NCI-H1092 treated with DMSO at 0.1 percent for 48 hours (cell line): ENCODE measurements around the gene ANXA4.
"Not testable (repeated sequence)": the region's sequence is repeated elsewhere in the genome, so short reads cannot be mapped to it uniquely, and the experiment has no call there.

Experiments used
- DNase-seq: peaks from one replicate; lab custom pipeline; 2025; lab: John Stamatoyannopoulos, UW

ANXA4 gene

GRCh38 chr2:69810550-69810949, 68.6 kb downstream of the ANXA4 start:
- DNase-seq, result no peak

DNA sequence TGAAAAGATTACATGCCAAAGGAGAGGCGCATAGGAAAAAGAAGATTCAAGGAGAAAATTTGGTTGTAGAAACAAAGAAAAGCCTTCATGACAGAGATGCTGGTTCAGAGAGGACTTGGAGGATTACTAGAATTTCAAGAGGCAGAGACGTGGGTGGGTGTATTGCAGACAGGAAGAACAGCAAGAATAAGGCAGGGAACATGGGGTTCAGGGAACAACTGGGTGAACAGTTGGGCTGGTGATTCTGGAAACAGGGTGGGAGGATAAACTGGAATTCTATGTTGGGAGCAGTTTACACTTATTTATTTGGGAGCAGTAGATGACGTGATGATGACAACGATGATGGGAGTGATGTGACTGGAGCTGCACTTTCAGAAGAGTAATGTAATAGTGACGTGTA, 69.1 kb downstream of the ANXA4 start:
- DNase-seq, result no peak

DNA sequence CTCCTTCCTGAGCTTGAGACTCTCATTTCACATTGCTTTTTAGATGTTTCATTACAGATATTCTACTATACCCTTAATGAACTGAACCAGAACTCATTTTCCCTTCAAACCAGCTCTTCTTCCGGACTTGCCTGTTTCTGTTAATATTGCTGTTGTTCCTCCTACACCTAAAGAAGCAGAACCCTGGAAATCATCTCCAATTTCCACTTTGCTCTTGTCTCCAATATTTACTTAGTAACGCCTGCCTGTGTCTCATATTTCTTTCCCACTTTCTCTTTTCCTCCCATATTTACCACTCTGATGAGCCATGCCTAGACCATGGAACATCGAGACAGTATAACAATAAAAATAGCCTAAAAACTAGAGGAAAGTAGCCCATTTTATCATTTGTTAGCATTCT, 69.7 kb downstream of the ANXA4 start:
- DNase-seq, result no peak

GRCh38 chr2:69815717-69816116, 73.8 kb downstream of the ANXA4 start:
- no peak for DNase-seq

DNA sequence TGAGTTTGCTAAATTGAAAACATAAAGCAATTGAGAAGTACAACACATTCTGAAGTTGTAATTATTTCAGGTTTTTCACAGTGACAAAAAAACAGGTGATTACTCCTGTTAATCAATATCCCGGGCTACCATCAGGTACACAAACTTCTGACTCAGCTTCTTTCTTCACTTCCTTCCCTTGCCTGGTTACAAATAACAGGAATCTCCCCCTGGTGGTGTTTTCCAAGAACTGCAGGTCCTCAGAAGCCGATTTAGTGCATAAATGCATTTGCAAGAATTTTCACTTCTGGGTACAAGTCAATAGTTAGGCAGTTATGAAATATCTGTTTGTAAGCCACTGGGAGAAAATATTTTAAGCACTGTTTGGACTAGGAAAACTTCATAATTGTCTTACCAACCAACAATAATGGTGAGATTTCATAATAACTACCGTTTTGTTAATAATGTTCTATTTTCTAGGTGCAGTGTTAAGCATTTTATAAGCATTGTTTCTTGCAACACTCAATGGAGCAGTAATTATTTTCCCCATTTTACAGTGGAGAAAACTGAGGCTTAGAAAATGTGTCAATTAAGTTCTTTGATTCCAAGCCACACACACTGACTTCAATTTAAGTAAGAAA, 75.1 kb downstream of the ANXA4 start:
- DNase-seq, result peak; percentile 63

- DNase-seq, result no peak
Measured at GRCh38 chr2:69817729-69818501, 76.0 kb downstream of the ANXA4 start.

- DNase-seq, result no peak
Measured at GRCh38 chr2:69827796-69828540, 86.0 kb downstream of the ANXA4 start.

GRCh38 chr2:69828938-69829255, 87.0 kb downstream of the ANXA4 start:
- DNase-seq, result no peak

DNA sequence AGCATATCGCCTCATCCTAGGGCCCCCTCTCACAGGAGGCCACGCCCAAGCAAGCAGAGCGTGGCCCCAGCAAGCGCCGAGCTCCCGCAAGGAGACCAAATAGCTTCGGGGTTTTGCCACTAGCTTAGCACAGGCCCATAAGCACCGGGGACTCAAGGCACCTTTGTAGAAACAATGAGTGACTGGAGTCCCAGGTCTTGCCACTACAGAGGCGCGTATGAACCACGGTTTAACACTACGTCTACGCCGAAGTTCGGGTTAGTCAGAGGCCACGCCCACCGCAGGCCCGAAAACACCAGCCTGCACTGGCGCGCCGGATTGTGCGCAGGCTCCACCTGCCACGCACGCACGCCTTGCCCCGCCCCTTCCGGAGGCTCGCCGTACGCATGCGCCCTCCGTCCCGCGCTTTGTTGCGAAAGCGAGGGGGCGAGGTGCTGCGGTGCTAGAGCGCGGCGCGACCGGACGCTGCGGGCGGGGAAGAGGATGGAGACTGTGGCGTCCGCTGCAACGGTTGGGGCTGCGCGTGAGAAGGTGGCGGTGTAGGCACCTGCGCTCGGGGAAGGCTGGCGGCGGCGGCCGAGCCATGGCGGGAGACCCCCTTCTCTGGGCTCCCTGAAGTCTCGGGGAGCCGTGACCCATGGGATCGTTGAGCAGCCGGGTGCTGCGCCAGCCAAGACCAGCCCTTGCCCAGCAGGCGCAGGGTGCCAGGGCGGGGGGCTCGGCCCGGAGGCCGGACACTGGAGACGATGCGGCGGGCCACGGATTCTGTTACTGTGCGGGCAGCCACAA, 87.5 kb downstream of the ANXA4 start, which contains the start of gene GMCL1:
TSS of gene GMCL1 (plus strand) at position 405 of the 789 bp plus-strand sequence. CDS start at position 638, 233 bp downstream.
- DNase-seq, result peak; percentile 88

DNA sequence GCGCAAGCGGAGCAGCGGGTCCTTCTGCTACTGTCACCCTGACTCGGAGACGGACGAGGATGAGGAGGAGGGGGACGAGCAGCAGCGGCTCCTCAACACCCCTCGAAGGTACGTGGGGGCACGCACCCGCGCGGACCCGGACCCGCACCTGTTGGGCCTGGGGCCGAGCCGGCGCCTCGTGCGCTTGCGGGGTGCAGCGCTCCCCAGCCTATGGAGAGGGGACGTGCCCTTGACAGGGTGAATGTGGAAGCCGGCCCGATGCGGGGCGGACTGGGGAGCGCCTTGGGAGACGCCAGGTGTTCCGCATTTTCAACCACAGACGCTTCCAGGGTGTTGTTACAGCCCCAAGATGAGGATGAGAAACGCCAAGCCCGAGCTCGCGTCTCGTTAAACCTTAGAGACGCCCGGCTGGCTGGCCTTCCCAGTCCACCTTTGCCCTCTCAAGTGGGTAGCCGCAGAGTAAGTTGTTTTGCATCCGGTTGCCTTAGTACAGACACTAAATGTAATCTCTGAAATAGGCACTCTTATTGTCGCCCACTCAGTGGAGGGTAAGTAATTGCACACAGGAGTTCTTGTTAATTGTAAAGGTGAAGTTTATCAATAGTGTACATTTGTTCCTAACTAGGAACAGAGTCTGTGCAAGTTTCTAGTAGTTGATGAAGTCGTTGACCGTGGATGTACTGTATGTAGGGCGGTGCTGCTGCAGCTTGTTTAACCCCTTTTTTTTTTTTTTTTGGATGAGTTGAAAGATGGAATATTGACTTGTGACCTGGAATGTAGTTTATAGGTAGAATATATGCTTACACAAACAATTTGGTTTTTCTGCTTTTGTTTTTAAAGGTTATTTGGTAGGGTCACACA, 88.3 kb downstream of the ANXA4 start:
- DNase-seq, result no peak

GRCh38 chr2:69830906-69831241, 88.9 kb downstream of the ANXA4 start:
- DNase-seq, result not testable (repeated sequence)

DNA sequence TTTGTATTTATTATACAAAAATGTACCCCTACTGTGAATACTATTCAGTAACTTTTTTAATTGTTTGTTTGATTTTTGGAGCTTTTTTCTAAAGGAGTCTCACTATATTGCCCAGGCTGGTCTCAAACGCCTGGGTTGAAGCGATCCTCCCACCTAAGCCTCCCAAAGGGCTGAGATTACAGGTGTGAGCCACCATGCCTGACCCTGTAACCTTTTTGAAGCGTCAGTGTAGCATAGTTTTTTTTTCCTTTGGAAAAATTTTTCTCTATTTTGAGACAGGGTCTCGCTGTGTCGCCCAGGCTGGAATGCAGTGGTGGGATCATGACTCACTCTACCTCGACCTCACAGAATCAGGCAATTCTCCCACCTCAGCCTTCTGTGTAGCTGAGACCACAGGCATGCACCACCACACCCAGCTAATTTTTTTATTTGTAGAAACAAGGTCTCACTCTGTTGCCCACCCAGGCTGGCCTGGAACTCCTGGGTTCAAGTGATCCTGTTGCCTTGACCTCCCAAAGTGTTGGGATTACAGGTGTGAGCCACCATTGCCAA, 89.5 kb downstream of the ANXA4 start:
- DNase-seq, result no peak

GRCh38 chr2:69833752-69834151, 91.8 kb downstream of the ANXA4 start:
- DNase-seq, result no peak

DNA sequence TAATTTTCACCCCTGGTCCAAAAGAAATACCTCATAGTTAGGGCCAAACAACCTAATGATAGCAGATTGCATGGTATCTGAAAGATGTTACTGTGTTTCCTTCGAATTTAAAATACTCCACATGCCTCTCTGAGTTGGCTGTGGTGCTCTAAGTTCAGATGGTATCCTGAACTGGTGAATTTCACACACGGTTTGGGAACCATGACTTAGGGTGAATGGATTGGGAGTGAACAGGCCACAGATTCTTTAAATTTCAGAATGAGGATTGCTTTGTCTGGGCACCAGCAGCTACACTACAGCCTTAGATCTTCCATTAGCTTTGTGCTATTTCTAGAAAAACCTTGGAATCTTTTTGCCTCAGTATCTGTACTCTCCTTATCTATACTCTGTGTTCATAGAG, 93.7 kb downstream of the ANXA4 start:
- DNase-seq, result no peak

- no peak for DNase-seq
Measured at GRCh38 chr2:69836316-69836715, 94.4 kb downstream of the ANXA4 start.

- DNase-seq, result no peak
Measured at GRCh38 chr2:69837533-69837932, 95.6 kb downstream of the ANXA4 start.

GRCh38 chr2:69843993-69844392, 102.1 kb downstream of the ANXA4 start:
- no peak for DNase-seq

DNA sequence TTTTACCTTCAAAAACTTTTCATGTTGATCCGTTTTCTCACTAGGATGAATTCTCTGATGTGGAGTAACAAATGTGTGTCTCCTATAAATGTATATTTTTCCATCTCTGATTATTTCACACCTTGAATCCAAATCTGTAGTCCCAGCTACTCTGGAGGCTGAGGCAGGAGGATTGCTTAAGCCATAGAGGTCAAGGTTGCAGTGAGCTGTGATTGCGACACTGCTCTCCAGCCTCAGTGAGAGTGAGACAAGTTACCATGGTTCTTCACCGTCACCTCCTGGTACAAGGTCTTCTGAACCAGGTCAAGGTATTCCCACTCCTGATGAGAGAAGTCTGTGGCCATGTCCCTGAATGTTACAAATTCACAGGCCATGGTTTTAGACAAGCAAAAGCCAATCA, 102.6 kb downstream of the ANXA4 start:
- no peak for DNase-seq

GRCh38 chr2:69846182-69847067, 104.5 kb downstream of the ANXA4 start:
- no peak for DNase-seq
